ENCODE data around the gene MEF2B.
A peak's percentile ranks its signal among the peaks of the same experiment; 100 is the strongest.

The MEF2B gene

GRCh38 chr19:19204181-19204580, 34.1 kb upstream of the MEF2B start:
- DNase-seq = no peak
- no peaks in the 10 kb centered on the region for H3K27me3 Mint-ChIP-seq
- H3K27ac Mint-ChIP-seq = peak overlapping the region; percentile 67
- H3K36me3 Mint-ChIP-seq (ENCODE audit: low read depth) = peaks cover 37% of the 10 kb centered on the region
- H3K4me1 Mint-ChIP-seq (ENCODE audit: low read depth) = peaks cover 29% of the 10 kb centered on the region
- H3K4me3 Mint-ChIP-seq = peak overlapping the region; percentile 29
- H3K9me3 Mint-ChIP-seq = peaks cover 2% of the 10 kb centered on the region

- peak; percentile 96 for DNase-seq
- Mint-ChIP-seq H3K27ac (peak within 1 kb of the TSS; percentile 97), H3K9me3 (peaks cover 2% of the 10 kb centered on the region), H3K4me3 (peak within 1 kb of the TSS; percentile 96), H3K27me3 (no peaks in the 10 kb centered on the region), H3K36me3 (ENCODE audit: low read depth) (peaks cover 46% of the 10 kb centered on the region), H3K4me1 (ENCODE audit: low read depth) (peaks cover 29% of the 10 kb centered on the region)
These were observed 33.2 kb upstream of the MEF2B start, which contains the start of gene NR2C2AP for GRCh38 chr19:19203012-19203856. Gene NR2C2AP, minus strand, starts transcription at chr19:19203414. Its CDS starts 354 bp downstream, at chr19:19203060.

- Mint-ChIP-seq H3K4me1 (ENCODE audit: low read depth) (peaks cover 27% of the 10 kb centered on the region), H3K27me3 (no peaks in the 10 kb centered on the region), H3K4me3 (peak overlapping the region; percentile 96), H3K27ac (peak overlapping the region; percentile 97), H3K36me3 (ENCODE audit: low read depth) (peaks cover 52% of the 10 kb centered on the region), H3K9me3 (peaks cover 2% of the 10 kb centered on the region)
- no peak for DNase-seq
These were observed 32.6 kb upstream of the MEF2B start for GRCh38 chr19:19202707-19203011.

DNA sequence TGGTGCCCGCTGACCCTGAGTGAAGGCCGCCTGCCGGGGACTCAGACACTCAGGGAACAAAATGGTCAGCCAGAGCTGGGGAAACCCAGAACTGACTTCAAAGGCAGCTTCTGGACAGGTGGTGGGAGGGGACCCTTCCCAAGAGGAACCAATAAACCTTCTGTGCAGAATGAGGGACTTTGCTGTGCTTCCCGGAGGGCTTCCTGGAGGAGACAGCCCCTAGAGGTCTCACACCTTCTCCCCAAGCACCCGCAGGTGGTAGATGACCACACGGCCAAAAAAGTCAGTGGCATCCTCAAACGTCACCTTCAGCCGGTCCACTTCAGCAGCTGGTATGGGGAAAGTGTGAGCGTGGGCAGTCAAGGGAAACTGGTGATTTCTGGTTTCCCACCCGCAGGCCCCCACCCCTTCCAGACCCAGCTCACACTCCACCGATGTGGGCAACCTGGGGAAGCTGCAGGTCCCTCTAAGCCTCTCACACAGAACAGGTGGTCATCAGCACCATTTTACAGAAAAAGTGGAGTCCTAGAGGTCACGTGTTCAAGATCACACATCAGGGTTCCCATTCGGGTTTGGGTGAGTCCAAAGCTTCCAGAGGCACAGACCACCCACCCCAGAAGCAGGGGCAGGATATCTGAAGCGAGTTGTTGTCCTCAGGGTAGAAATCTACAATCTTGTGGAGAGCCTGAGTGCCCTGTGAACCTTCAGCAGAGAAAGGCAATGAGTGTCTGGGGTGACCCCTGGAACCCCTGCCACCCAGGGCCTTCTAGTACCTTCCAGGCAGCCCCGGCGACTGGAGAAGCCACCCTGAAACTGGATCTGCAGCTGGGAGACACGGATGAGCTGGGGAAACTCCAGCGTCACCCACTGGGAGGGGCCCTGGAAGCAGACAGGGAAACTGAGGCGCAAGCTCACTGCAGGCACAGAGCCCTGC, 31.9 kb upstream of the MEF2B start:
- Mint-ChIP-seq H3K9me3 (peaks cover 2% of the 10 kb centered on the region), H3K4me3 (peak overlapping the region; percentile 96), H3K27me3 (no peaks in the 10 kb centered on the region), H3K36me3 (ENCODE audit: low read depth) (peaks cover 59% of the 10 kb centered on the region), H3K27ac (peak overlapping the region; percentile 97), H3K4me1 (ENCODE audit: low read depth) (peaks cover 20% of the 10 kb centered on the region)
- DNase-seq = no peak

DNA sequence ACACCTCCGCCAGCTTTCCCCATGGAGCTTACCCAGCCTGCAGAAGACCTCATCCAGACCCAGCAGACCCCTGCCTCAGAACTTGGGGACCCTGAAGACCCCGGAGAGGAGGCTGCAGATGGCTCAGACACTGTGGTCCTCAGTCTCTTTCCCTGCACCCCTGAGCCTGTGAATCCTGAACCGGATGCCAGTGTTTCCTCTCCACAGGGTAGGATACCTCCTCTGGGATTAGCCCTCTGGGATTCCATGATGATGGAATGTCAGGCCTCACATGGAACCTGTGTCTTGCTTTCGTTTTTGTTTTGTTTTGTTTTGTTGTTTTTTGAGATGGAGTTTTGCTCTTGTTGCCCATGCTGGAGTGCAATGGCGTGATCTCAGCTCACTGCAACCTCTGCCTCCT, 23.9 kb upstream of the MEF2B start:
- DNase-seq = no peak
- peak overlapping the region; percentile 98 for H3K4me3 Mint-ChIP-seq
- H3K27me3 Mint-ChIP-seq = no peaks in the 10 kb centered on the region
- peaks cover 75% of the 10 kb centered on the region for H3K36me3 Mint-ChIP-seq (ENCODE audit: low read depth)
- H3K27ac Mint-ChIP-seq = peak overlapping the region; percentile 76
- H3K9me3 Mint-ChIP-seq = no peaks in the 10 kb centered on the region
- peaks cover 41% of the 10 kb centered on the region for H3K4me1 Mint-ChIP-seq (ENCODE audit: low read depth)

GRCh38 chr19:19192910-19193423, 22.9 kb upstream of the MEF2B start:
- peak overlapping the region; percentile 98 for H3K27ac Mint-ChIP-seq
- peak overlapping the region; percentile 98 for H3K4me3 Mint-ChIP-seq
- H3K36me3 Mint-ChIP-seq (ENCODE audit: low read depth) = peaks cover 73% of the 10 kb centered on the region
- DNase-seq = no peak
- peaks cover 46% of the 10 kb centered on the region for H3K4me1 Mint-ChIP-seq (ENCODE audit: low read depth)
- H3K27me3 Mint-ChIP-seq = no peaks in the 10 kb centered on the region
- H3K9me3 Mint-ChIP-seq = no peaks in the 10 kb centered on the region

DNA sequence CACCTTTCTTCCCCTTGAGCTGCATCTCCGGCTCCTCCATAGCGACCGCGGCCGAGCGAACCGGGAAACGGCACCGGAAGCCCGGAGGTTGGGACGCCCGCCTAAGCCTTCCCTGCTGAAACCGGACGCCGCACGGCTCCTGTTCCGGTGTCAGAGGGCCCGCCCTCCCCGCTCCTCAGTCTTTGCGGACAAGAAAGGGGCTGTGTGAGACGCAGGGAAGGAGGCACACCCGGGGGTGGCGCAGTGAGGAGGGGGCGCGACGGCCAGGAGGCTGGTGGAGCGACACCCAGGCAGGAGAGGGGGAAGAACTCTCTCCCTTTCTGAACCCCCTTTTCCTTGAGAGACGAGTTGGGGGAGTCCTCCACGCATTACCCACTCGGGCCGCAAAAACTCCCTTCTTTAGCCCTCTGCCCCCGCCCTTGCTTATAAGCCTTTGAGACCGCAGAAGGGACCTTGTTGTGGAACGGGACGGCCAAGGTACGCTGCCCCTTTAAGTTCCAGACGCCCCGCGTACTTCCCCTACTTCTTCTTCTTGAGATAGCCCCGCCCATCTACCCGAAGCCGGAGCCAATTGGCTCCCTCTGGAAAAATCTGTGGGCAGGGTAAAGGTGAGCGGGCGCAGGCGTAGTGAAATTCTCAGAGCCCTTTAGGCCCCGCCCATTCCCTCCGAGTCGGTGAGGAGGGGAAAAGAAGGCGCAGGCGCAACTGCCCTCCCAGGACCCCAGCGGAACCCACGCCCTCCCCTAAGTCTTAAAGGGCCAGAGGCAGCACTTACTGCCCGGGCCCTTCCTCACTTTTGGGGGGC, 22.2 kb upstream of the MEF2B start, which contains the start of the genes BORCS8 and RFXANK:
Gene BORCS8 (minus strand): TSS at position 75 of the 805 bp plus-strand sequence. CDS start 35 bp downstream, at position 40.
Gene RFXANK (plus strand): TSS at position 181 of the 805 bp plus-strand sequence. CDS start 1,689 bp downstream, outside the sequence.
- peak; percentile 96 for DNase-seq
- H3K9me3 Mint-ChIP-seq = no peaks in the 10 kb centered on the region
- peaks cover 46% of the 10 kb centered on the region for H3K4me1 Mint-ChIP-seq (ENCODE audit: low read depth)
- H3K36me3 Mint-ChIP-seq (ENCODE audit: low read depth) = peaks cover 68% of the 10 kb centered on the region
- H3K4me3 Mint-ChIP-seq = peak within 1 kb of the TSS; percentile 98
- peak within 1 kb of the TSS; percentile 98 for H3K27ac Mint-ChIP-seq
- H3K27me3 Mint-ChIP-seq = no peaks in the 10 kb centered on the region

DNA sequence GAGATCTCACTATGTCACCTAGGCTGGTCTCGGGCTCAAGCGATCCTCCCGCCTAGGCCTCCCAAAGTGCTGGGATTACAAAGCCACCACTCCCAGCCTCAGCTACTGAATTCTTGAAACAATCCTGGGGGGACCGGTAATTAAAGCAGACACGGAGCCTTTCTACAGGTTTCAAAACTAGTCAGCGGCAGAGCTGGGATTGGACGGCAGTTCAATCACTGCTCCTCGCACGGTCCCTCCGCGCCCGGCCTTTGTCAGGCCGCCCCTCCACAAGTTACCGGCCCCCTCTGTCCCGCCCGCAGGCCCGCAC, 21.7 kb upstream of the MEF2B start:
- Mint-ChIP-seq H3K4me1 (ENCODE audit: low read depth) (peaks cover 48% of the 10 kb centered on the region), H3K9me3 (no peaks in the 10 kb centered on the region), H3K36me3 (ENCODE audit: low read depth) (peaks cover 68% of the 10 kb centered on the region), H3K27me3 (no peaks in the 10 kb centered on the region), H3K4me3 (peak overlapping the region; percentile 98), H3K27ac (peak overlapping the region; percentile 98)
- DNase-seq = no peak

- no peaks in the 10 kb centered on the region for H3K9me3 Mint-ChIP-seq
- peaks cover 40% of the 10 kb centered on the region for H3K4me1 Mint-ChIP-seq (ENCODE audit: low read depth)
- no peaks in the 10 kb centered on the region for H3K27me3 Mint-ChIP-seq
- H3K36me3 Mint-ChIP-seq (ENCODE audit: low read depth) = peaks cover 68% of the 10 kb centered on the region
- peak overlapping the region; percentile 53 for H3K27ac Mint-ChIP-seq
- no peak overlapping the region for H3K4me3 Mint-ChIP-seq
- DNase-seq = no peak
These were observed 16.7 kb upstream of the MEF2B start for GRCh38 chr19:19186742-19187141.

DNA sequence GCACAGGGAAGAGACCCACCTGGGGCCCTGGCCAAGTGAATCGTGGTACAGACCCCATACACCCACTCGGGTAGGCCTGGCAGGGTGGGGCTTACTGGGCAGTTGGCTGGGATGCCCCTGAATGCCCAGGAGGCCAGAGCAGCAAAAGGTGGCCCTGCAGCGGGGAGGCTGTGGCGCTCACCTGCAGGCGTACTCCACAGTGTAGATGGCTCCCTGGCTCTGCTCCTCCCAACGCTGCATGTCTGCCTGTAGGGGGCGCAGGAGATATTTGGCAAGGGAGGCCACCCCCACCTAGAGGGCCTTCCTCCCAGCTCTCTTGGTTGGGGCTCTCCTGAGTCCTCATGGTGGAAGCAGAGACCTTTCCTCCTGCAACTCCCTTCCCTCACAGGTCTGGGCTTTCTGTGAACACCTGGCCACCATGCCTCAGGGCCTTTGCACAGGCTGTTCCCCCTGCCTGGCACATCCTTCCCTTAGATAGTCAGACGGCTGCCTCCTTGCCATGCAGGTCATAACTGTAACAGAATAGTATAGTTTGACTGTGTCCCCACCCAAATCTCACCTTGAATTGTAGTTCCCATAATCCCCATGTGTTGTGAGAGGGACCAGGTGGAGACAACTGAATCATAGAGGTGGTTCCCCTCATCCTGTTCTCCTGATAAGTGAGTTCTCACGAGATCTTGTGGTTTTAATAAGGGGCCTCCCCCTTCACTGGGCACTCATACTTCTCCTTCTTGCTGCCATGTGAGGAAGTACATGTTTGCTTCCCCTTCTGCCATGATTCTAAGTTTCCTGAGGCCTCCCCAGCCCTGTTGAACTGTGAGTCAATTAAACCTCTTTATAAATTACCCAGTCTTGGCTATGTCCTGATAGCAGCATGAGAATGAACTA, 16.0 kb upstream of the MEF2B start:
- Mint-ChIP-seq H3K36me3 (ENCODE audit: low read depth) (peaks cover 68% of the 10 kb centered on the region), H3K27ac (peak overlapping the region; percentile 53), H3K9me3 (no peaks in the 10 kb centered on the region), H3K27me3 (no peaks in the 10 kb centered on the region), H3K4me3 (no peak overlapping the region), H3K4me1 (ENCODE audit: low read depth) (peaks cover 36% of the 10 kb centered on the region)
- DNase-seq = peak; percentile 71

- Mint-ChIP-seq H3K27me3 (no peaks in the 10 kb centered on the region), H3K27ac (no peak overlapping the region), H3K4me1 (ENCODE audit: low read depth) (peaks cover 7% of the 10 kb centered on the region), H3K36me3 (ENCODE audit: low read depth) (peaks cover 77% of the 10 kb centered on the region), H3K4me3 (no peak overlapping the region), H3K9me3 (no peaks in the 10 kb centered on the region)
- DNase-seq = no peak
These were observed 11.5 kb upstream of the MEF2B start for GRCh38 chr19:19181488-19181998.

DNA sequence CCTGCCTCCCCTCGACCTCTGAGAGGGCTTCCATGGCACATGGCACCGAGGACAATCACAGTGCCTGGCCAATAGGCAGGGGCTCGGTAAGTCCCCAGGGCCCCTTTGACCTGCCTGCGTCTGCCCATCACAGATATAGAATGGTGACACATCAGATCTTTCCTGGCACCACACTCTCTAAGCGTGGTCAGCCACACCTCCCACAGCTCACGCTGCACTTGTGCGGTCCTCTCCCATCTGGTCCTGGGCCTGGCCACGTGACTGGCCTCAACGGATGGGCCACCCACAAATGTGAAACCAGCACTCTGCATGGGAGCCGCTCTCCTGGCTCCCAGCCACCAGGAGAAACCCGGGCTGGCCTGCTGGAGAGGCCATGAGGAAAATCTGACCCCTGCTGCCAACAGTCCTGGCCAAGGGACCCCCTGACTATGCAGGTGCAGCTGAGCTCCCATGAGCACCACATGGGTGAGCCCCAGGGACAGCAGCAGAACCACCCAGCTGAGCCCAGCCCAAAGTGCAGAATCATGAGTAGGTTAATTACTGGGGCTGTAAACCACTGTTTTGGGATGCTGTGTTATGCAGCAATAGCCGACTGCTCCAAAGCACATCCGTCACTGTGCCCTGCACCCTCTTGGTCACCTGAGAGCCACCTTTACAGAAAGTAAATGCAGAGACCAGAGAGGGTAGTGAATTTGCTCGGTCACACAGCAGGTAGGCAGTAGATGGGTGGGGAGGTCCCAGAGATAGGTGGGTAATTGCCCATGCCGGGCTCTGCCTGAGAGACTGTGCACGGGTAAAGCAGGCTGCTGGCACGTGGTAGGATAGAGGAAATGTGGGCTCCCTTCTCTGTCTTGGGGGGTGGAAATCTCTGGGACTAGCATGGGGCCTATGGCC, 9.7 kb upstream of the MEF2B start:
- peaks cover 67% of the 10 kb centered on the region for H3K36me3 Mint-ChIP-seq (ENCODE audit: low read depth)
- no peak overlapping the region for H3K27ac Mint-ChIP-seq
- no peaks in the 10 kb centered on the region for H3K27me3 Mint-ChIP-seq
- no peaks in the 10 kb centered on the region for H3K4me1 Mint-ChIP-seq (ENCODE audit: low read depth)
- H3K9me3 Mint-ChIP-seq = no peaks in the 10 kb centered on the region
- no peak for DNase-seq
- no peak overlapping the region for H3K4me3 Mint-ChIP-seq

Data from activated T-cell treated with anti-CD3 and anti-CD28 coated beads, Interleukin-2, amount 50 U/mL, for 24 hours (primary cell).